Small intestine (tissue), 7 donors: ENCODE data around the gene MYO9B. TPM values are rescaled to one million over a fixed set of nuclear protein-coding genes. Genes with fewer than 3 reads are reported as not detected.

ENCODE experiments used
- DNase-seq, 2 donors: peaks; one replicate each; pipeline versions ENCODE4 v3.0.0 to v3.0.0-alpha.2; 2013
- FAIRE-seq: peaks from 2 replicates; lab custom pipeline; 2012; peaks lifted over from hg19 to GRCh38; lab: Jason Lieb, UNC
- H3K27ac ChIP-seq, 3 donors: one replicate each; pipeline ENCODE4 v1.5.1; 2013; ENCODE audit warnings: low read length in 2 of 3, mild to moderate bottlenecking in 2 of 3, control low read depth in 1 of 3, inconsistent platforms in 1 of 3, low read depth in 1 of 3, moderate library complexity in 1 of 3
- H3K27me3 ChIP-seq, 3 donors: one replicate each; pipeline ENCODE4 v1.6.1; 2013; ENCODE audit warnings: low read length in 3 of 3, inconsistent platforms in 1 of 3; ENCODE audit not compliant: control insufficient read depth in 3 of 3, insufficient read depth in 3 of 3
- H3K36me3 ChIP-seq, 3 donors: one replicate each; pipeline ENCODE4 v1.6.1; 2013; ENCODE audit warnings: low read length in 3 of 3, inconsistent platforms in 1 of 3, low read depth in 1 of 3, mild to moderate bottlenecking in 1 of 3, moderate library complexity in 1 of 3; ENCODE audit not compliant: control insufficient read depth in 3 of 3, insufficient read depth in 2 of 3
- H3K4me1 ChIP-seq, 3 donors: one replicate each; pipeline ENCODE4 v1.6.1; 2013; ENCODE audit warnings: low read length in 2 of 3, inconsistent platforms in 1 of 3, low read depth in 1 of 3, mild to moderate bottlenecking in 1 of 3, moderate library complexity in 1 of 3; ENCODE audit not compliant: control insufficient read depth in 3 of 3, insufficient read depth in 2 of 3
- H3K4me3 ChIP-seq, 3 donors: one replicate each; pipeline ENCODE4 v1.5.1; 2013; ENCODE audit warnings: low read length in 3 of 3, control low read depth in 1 of 3, inconsistent platforms in 1 of 3, low read depth in 1 of 3, mild to moderate bottlenecking in 1 of 3, moderate library complexity in 1 of 3
- H3K9me3 ChIP-seq, 2 donors: one replicate each; pipeline ENCODE4 v1.6.1; 2013; ENCODE audit warnings: low read depth in 1 of 2, low read length in 1 of 2; ENCODE audit not compliant: control insufficient read depth in 2 of 2, insufficient read depth in 1 of 2
- WGBS, 3 donors: extraction: QIAGEN DNeasy Blood & Tissue Kit; methylation state at CpG; one replicate each; pipeline ENCODE4 v1.1.7; 2013; 5-methylcytosine and 5-hydroxymethylcytosine counted together
- polyA plus RNA-seq, 4 donors: library from polyadenylated mRNA; stranded (reverse) in 3 of 4; unstranded in 1 of 4; fragments of 200-250 nt in 3 of 4; fragments of 120-200 nt in 1 of 4; gene quantifications; one replicate each; pipeline versions ENCODE4 v1.2.1 to v1.2.3, GENCODE V29; 2013
- donor health status: healthy with polysubstance abuse.
- donor health status: control.
- donor health status: control.
- donor health status: Bipolar disorder and iron deficiency.
- donor health status: healthy.

MYO9B gene
- polyA plus RNA-seq, 4 donors, result 31.6 to 62.1 (median 47.9) TPM

DNA sequence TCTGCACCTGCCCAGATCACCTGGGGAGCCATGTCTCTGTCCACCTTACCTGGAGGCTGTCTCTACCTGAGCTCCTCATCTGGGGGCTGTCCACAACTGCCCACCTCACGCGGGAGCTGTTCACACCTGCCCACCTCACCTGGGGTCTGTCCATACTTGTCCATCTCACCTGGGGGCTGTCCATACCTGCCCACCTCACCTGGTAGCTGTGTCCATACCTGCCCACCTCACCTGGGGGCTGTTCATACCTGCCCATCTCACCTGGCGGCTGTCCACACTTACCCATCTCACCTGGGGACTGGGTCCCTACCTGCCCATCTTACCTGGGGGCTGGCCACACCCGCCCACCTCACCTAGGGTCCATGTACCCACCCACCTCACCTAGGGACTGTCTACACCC, 38.9 kb upstream of the MYO9B start:
- no peak for DNase-seq
- H3K27ac ChIP-seq, result no peak overlapping the region
- H3K4me3 ChIP-seq, result no peak overlapping the region
- no peaks in the 10 kb centered on the region for H3K27me3 ChIP-seq
- no peaks in the 10 kb centered on the region for H3K36me3 ChIP-seq
- no peak for FAIRE-seq
- 82 to 88% (median 87%) methylated on average over 4 of the region's 4 CpGs for WGBS, 3 donors
- H3K4me1 ChIP-seq, result peaks cover 0 to under 1% (median 0%) of the 10 kb centered on the region in 3 donors
- H3K9me3 ChIP-seq, result no peaks in the 10 kb centered on the region

DNA sequence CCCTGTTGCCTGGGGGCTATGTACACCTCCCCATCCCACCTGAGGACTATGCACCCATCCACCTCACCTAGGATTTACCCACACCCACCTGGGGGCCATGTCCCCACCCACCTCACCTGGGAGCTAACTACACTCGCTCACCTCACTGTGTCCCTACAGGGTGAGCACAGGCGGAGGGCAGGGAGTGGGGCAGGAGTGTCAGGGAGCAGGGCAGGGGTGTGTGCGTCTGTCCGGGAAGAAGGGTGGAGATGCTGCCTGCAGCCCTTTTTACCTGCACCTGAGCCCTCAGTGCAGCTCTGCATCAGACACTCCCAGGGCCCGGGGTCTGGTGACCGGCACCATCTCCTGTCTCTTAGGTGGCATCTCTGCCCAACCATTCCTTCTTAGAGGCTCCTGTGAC, 38.4 kb upstream of the MYO9B start:
- WGBS, 3 donors, result 74 to 86% (median 80%) methylated on average over 6 of the region's 6 CpGs
- FAIRE-seq, result no peak

DNA sequence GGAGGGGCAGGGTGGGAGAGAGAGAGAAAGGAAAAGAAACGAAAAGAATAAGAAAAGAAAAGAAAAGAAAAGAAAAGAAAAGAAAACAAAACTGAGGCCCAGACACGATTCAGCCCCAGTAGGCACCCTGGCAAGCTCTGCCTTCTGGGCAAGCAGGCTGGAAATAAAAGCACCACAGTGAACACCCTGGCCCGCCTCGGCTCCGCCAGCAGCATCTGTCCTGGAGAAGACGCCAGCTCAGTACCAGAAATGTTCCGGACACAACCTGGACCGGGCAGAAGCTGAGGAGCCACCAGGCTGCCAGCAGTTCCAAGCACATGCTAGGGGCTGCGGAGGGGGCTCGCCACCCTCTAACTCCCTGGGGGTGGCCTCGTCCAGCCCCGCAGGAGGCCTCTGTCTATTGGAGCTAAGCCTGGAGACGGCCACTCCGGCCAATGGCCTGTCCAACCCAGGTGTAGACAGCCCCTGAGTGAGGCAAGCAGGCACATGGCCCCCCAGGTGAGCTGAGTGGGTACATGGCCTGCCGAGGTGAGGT, 37.5 kb upstream of the MYO9B start:
- peaks cover 0 to 7% (median 0%) of the 10 kb centered on the region in 3 donors for H3K4me1 ChIP-seq
- H3K27me3 ChIP-seq, result no peaks in the 10 kb centered on the region
- 79 to 83% (median 81%) methylated on average over 15 of the region's 15 CpGs for WGBS, 3 donors
- DNase-seq, result no peak
- H3K4me3 ChIP-seq, result no peak overlapping the region
- no peak for FAIRE-seq
- no peaks in the 10 kb centered on the region for H3K36me3 ChIP-seq
- H3K27ac ChIP-seq, result no peak overlapping the region
- no peaks in the 10 kb centered on the region for H3K9me3 ChIP-seq

More for the DNA sequence above, 38.4 kb upstream of the MYO9B start:
- Histone ChIP-seq H3K36me3 (no peaks in the 10 kb centered on the region), H3K27ac (no peak overlapping the region), H3K9me3 (no peaks in the 10 kb centered on the region), H3K4me1 (peaks cover 0 to 6% (median 0%) of the 10 kb centered on the region in 3 donors), H3K4me3 (no peak overlapping the region), H3K27me3 (no peaks in the 10 kb centered on the region)
- no peak for DNase-seq

DNA sequence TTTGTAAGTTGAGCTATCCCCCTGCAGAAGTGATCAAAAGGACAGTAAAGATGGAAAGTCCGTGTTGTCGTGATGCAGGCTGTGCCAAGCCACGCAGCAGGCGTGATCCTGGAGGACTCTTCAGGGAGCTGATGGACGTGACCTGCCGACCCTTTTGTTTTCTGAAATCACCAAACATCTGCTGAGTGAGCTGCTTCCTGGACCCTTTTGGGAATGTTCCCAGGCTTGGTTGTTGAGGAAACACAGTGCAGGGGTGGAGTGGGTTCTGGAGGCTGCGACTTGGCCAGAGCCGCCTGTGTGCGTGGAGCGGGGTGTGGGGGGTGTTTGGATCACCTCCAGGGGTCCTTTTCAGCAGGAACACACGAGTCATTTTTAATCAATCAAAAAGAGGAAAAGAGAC, 33.6 kb upstream of the MYO9B start:
- Histone ChIP-seq H3K36me3 (no peaks in the 10 kb centered on the region), H3K27ac (peak overlapping the region in 1 of 3 donors; percentile 40), H3K4me1 (peaks cover 0 to 7% (median 0%) of the 10 kb centered on the region in 3 donors), H3K27me3 (no peaks in the 10 kb centered on the region), H3K9me3 (no peaks in the 10 kb centered on the region), H3K4me3 (no peak overlapping the region)
- FAIRE-seq (no peak), DNase-seq (peak in 1 of 2 donors; percentile 21)
- 31 to 46% (median 43%) methylated on average over 11 of the region's 11 CpGs for WGBS, 3 donors

DNA sequence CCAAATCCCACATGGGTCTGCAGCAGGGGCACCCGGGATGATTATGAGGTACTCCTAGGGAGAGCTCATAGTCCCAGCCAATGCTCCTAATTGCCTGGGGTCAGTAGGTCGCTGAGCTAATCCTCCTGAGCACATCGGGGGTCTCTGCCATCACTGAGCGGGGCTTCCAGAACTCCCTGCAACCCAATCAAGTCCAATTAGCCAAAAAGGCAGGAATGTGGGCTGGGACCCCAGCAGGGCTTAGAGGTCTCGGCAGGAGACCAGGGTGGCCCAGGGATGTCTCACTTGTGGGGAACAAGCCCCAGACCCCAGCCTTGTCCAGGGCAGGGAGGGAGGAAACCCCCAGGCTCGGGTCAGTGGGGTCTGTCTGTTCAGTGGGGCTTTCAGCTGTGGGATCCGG, 31.8 kb upstream of the MYO9B start:
- WGBS, 3 donors, result 64 to 73% (median 70%) methylated on average over 7 of the region's 7 CpGs
- H3K4me3 ChIP-seq, result no peak overlapping the region
- peaks cover 0 to 7% (median 0%) of the 10 kb centered on the region in 3 donors for H3K4me1 ChIP-seq
- no peak for FAIRE-seq
- no peak overlapping the region for H3K27ac ChIP-seq
- H3K9me3 ChIP-seq, result no peaks in the 10 kb centered on the region
- H3K27me3 ChIP-seq, result no peaks in the 10 kb centered on the region
- H3K36me3 ChIP-seq, result peaks cover 0 to 4% (median 0%) of the 10 kb centered on the region in 3 donors
- no peak for DNase-seq

DNA sequence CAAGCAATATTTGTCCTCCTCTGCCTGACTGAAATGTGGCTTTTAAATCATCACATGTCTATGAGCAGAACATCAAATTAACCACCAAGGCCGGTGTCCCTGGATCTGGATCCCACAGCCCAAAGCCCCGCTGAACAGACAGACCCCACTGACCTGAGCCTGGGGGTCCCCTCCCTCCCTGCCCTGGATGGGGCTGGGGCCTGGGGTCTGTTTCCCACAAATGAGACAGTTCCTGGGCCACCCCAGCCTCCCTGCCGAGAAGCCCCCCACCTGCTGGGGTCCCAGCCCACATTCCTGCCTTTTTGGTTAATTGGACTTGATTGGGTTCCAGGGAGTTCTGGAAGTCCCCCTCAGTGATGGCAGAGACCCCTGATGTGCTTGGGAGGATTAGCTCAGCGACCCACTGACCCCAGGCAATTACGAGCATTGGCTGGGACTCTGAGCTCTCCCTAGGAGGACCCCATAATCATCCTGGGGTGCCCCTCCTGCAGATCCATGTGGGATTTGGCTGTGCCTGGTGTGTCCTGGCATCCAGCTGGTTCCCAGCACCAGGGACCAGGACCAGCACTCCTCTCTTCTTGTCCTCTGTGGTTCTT, 29.6 kb upstream of the MYO9B start:
- no peak overlapping the region for H3K4me3 ChIP-seq
- H3K36me3 ChIP-seq, result peaks cover 0 to 23% (median 0%) of the 10 kb centered on the region in 3 donors
- no peaks in the 10 kb centered on the region for H3K9me3 ChIP-seq
- FAIRE-seq (no peak), DNase-seq (no peak)
- H3K4me1 ChIP-seq, result peaks cover 0 to 7% (median 0%) of the 10 kb centered on the region in 3 donors
- WGBS, 3 donors, result 92 to 95% (median 93%) methylated on average over 5 of the region's 5 CpGs
- no peak overlapping the region for H3K27ac ChIP-seq
- H3K27me3 ChIP-seq, result no peaks in the 10 kb centered on the region

DNA sequence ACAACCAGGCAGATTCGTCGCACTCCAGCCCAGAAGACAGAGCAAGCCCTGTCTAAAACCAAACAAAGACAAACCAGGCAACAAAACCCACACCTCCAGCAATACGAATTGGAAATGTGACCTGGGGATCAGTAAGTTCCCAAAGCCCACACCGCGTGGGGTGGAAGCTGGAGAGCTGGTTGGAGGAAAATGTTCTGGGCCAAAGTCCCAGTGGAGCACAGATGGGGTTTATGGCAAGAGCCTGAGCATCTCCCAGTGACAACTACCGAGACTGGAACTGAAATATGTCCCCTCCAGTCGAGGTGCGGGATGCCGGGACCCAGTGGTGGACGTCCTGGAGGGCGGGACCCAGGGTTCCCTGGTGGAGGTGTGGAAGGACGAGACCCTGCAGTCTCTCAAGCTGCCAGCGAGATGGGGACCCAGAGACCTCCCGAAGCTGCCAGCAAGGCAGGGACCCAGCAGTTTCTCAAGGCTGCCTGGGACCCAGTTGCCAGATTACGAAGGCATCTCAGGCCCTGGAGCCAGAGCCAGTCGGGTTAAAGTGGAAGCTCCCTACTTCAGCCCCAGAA, 26.6 kb upstream of the MYO9B start:
- Histone ChIP-seq H3K27ac (no peak overlapping the region), H3K36me3 (peaks cover 3 to 42% (median 4%) of the 10 kb centered on the region in 3 donors), H3K4me1 (no peaks in the 10 kb centered on the region), H3K4me3 (no peak overlapping the region), H3K27me3 (no peaks in the 10 kb centered on the region), H3K9me3 (no peaks in the 10 kb centered on the region)
- 79 to 88% (median 86%) methylated on average over 16 of the region's 16 CpGs for WGBS, 3 donors
- FAIRE-seq (no peak), DNase-seq (no peak)

DNA sequence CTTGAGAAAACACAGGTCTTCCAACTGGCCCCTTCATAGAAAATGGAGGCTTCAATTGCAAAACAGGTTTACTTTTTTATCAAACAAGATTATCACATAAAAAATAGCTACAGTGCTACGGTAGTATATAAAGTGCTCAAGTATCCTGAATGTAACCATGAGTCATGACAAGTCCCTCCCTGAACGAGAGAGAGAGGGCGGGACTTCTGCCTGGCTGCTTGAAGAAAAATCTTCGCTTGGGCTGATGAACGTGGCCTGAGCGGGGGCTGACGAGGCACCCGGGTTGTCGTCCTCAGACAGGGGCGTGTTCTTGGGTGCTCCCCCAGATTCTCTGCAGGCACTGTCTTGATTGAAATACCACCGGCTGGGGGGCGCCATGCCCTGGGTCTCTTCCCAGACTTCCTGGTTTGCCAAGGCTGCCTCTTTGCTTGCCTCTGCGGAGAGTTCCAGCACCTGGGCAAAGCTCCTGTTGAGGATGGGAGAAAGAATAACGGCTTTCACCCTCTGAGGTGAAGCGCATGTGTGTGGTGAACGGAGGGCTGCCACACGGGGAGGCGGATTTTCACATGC, 25.8 kb upstream of the MYO9B start:
- Histone ChIP-seq H3K9me3 (no peaks in the 10 kb centered on the region), H3K4me3 (no peak overlapping the region), H3K36me3 (peaks cover 4 to 48% (median 6%) of the 10 kb centered on the region in 3 donors), H3K27me3 (no peaks in the 10 kb centered on the region), H3K4me1 (no peaks in the 10 kb centered on the region), H3K27ac (no peak overlapping the region)
- WGBS, 3 donors, result 82 to 85% (median 85%) methylated on average over 18 of the region's 18 CpGs
- DNase-seq (peak in 1 of 2 donors; percentile 19), FAIRE-seq (no peak)
